Measurements from ENCODE around the gene LITAF. TPM values are rescaled to one million over a fixed set of nuclear protein-coding genes. Genes with fewer than 3 reads are reported as not detected.
A peak's percentile ranks its signal among the peaks of the same experiment; 100 is the strongest.

The LITAF gene
- total RNA-seq, 1 experiment from 2014 or later, result 2.6 TPM

DNA sequence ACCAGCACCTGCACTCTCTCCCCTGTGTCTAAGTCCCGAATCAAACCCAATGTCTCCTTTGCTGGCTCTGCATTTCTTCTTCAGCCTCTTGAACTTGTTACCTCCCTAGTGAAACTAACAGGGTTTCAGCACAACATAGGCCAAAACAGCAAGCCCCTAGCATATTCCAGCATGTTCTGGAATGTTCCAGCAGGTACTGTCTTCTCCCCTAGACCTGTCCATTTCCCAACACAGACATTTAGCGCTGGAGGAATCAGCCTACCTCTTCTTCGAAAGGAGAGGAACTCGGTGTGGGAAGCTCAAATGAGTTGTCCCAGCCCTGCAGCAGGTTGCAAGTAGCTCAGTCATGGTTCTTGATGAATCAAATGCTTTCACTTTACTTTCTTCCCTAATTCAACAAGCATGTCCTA lies 47.1 kb downstream of the LITAF start:
- Histone ChIP-seq H3K27ac (ENCODE audit: low read length) (no peak overlapping the region), H3K9me3 (ENCODE audit: low read length) (no peaks in the 10 kb centered on the region), H3K4me1 (ENCODE audit: low read length) (no peaks in the 10 kb centered on the region; the same call in 1 of the 2 replicates), H3K27me3 (ENCODE audit: low read length) (no peaks in the 10 kb centered on the region), H3K79me2 (ENCODE audit: low read length) (no peaks in the 10 kb centered on the region), H4K20me1 (ENCODE audit: insufficient read depth, low read depth, low read length) (no peaks in the 10 kb centered on the region), H3K4me3 (ENCODE audit: low read length) (no peak overlapping the region), H3K36me3 (ENCODE audit: insufficient read depth, low read length) (no peaks in the 10 kb centered on the region), H2AFZ (ENCODE audit: low read length) (no peak overlapping the region), H3K9me2 (replicated peaks; ENCODE audit: insufficient read depth, low read length) (no peaks in the 10 kb centered on the region), H3K9ac (ENCODE audit: low read length) (no peak overlapping the region), H3K4me2 (ENCODE audit: low read depth, low read length, poor library complexity, severe bottlenecking) (no peak overlapping the region)
- DNase-seq, result peak; percentile 30

DNA sequence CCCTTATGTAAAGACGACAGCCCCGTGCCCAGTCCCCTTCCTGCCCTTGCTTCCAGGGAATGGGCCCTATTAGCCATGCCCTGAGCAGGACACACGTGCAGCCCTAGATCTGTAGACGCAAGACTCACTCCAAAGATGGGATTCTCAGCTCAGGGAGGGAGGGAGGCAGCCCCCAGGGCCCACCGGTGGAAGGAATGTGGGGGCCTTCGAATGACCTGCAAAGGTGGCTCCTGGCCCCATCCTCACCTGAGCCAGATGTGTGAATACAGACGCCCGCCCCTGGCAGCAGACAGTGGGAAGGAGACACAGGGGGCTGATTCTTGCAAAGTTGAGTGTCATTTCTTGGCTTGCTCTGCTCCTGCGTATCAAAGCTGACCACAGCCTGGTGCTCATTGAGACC lies 47.8 kb downstream of the LITAF start:
- no peaks in the 10 kb centered on the region for H4K20me1 ChIP-seq (ENCODE audit: insufficient read depth, low read depth, low read length)
- no peak overlapping the region for H2AFZ ChIP-seq (ENCODE audit: low read length)
- H3K9me3 ChIP-seq (ENCODE audit: low read length), result no peaks in the 10 kb centered on the region
- no peak overlapping the region for H3K9ac ChIP-seq (ENCODE audit: low read length)
- no peaks in the 10 kb centered on the region for H3K9me2 ChIP-seq (replicated peaks; ENCODE audit: insufficient read depth, low read length)
- H3K79me2 ChIP-seq (ENCODE audit: low read length), result no peaks in the 10 kb centered on the region
- H3K4me3 ChIP-seq (ENCODE audit: low read length), result no peak overlapping the region
- no peak for DNase-seq
- H3K4me1 ChIP-seq (ENCODE audit: low read length), result no peaks in the 10 kb centered on the region; the same call in 1 of the 2 replicates
- no peak overlapping the region for H3K4me2 ChIP-seq (ENCODE audit: low read depth, low read length, poor library complexity, severe bottlenecking)
- no peak overlapping the region for H3K27ac ChIP-seq (ENCODE audit: low read length)
- H3K27me3 ChIP-seq (ENCODE audit: low read length), result no peaks in the 10 kb centered on the region
- no peaks in the 10 kb centered on the region for H3K36me3 ChIP-seq (ENCODE audit: insufficient read depth, low read length)

GRCh38 chr16:11536104-11536866 lies 50.4 kb downstream of the LITAF start:
- Histone ChIP-seq H3K27ac (ENCODE audit: low read length) (no peak overlapping the region), H3K4me3 (ENCODE audit: low read length) (no peak overlapping the region), H3K9ac (ENCODE audit: low read length) (no peak overlapping the region), H3K27me3 (ENCODE audit: low read length) (no peaks in the 10 kb centered on the region), H4K20me1 (ENCODE audit: insufficient read depth, low read depth, low read length) (no peaks in the 10 kb centered on the region), H3K79me2 (ENCODE audit: low read length) (no peaks in the 10 kb centered on the region), H3K36me3 (ENCODE audit: insufficient read depth, low read length) (no peaks in the 10 kb centered on the region), H2AFZ (ENCODE audit: low read length) (no peak overlapping the region), H3K4me2 (ENCODE audit: low read depth, low read length, poor library complexity, severe bottlenecking) (no peak overlapping the region), H3K9me2 (replicated peaks; ENCODE audit: insufficient read depth, low read length) (no peaks in the 10 kb centered on the region), H3K4me1 (ENCODE audit: low read length) (no peaks in the 10 kb centered on the region), H3K9me3 (ENCODE audit: low read length) (no peaks in the 10 kb centered on the region)
- DNase-seq, result peak; percentile 27

DNA sequence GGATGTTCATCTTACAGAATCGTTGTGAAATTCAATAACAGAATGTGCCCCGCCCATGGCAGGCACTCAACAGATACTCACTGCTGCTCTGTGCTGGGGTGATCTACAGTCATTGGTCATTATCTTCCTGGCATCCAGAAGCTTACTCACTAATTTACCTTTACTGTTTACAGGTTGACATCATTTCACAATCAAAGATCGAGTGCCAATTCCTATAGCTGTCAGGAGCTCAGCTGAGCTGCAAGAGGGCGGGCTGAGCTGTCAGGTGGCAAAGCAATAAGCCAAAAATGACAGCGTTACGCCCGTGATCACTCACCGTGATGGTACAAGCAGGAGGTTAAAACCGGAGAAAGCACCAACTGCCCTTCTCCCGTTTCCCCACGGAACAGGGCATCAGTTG lies 51.2 kb downstream of the LITAF start:
- Histone ChIP-seq H3K4me2 (ENCODE audit: low read depth, low read length, poor library complexity, severe bottlenecking) (no peak overlapping the region), H3K4me1 (ENCODE audit: low read length) (no peaks in the 10 kb centered on the region), H3K9me2 (replicated peaks; ENCODE audit: insufficient read depth, low read length) (no peaks in the 10 kb centered on the region), H3K36me3 (ENCODE audit: insufficient read depth, low read length) (no peaks in the 10 kb centered on the region), H3K9ac (ENCODE audit: low read length) (no peak overlapping the region), H3K27ac (ENCODE audit: low read length) (no peak overlapping the region), H3K27me3 (ENCODE audit: low read length) (no peaks in the 10 kb centered on the region), H3K4me3 (ENCODE audit: low read length) (no peak overlapping the region), H3K79me2 (ENCODE audit: low read length) (no peaks in the 10 kb centered on the region), H3K9me3 (ENCODE audit: low read length) (no peaks in the 10 kb centered on the region), H4K20me1 (ENCODE audit: insufficient read depth, low read depth, low read length) (no peaks in the 10 kb centered on the region), H2AFZ (ENCODE audit: low read length) (no peak overlapping the region)
- peak; percentile 23 for DNase-seq

DNA sequence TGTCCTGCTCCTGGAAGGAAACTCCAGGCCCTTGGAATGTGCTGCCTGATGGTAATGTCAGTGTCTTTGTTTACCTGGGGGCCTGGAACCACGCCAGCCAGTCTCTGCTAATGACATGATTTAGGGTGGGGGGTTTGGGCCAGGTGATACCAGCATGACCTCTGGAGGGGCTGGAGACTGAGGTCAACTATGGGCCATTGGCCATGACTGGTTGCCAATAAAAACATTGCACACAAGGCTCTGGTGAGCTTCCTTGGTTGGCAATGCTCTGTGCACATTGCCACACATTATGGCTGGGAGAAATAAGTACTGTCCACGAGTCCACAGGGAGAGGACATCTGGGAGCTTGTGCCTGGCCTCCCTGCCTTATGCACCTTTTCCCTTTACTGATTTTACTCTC lies 52.5 kb downstream of the LITAF start:
- Histone ChIP-seq H4K20me1 (ENCODE audit: insufficient read depth, low read depth, low read length) (no peaks in the 10 kb centered on the region), H3K9ac (ENCODE audit: low read length) (no peak overlapping the region), H3K9me2 (replicated peaks; ENCODE audit: insufficient read depth, low read length) (no peaks in the 10 kb centered on the region), H3K27me3 (ENCODE audit: low read length) (no peaks in the 10 kb centered on the region), H3K9me3 (ENCODE audit: low read length) (no peaks in the 10 kb centered on the region), H3K27ac (ENCODE audit: low read length) (no peak overlapping the region), H3K79me2 (ENCODE audit: low read length) (no peaks in the 10 kb centered on the region), H3K36me3 (ENCODE audit: insufficient read depth, low read length) (no peaks in the 10 kb centered on the region), H3K4me2 (ENCODE audit: low read depth, low read length, poor library complexity, severe bottlenecking) (no peak overlapping the region), H2AFZ (ENCODE audit: low read length) (no peak overlapping the region), H3K4me1 (ENCODE audit: low read length) (no peaks in the 10 kb centered on the region), H3K4me3 (ENCODE audit: low read length) (no peak overlapping the region)
- DNase-seq, result no peak

GRCh38 chr16:11533588-11533987 lies 53.1 kb downstream of the LITAF start:
- no peaks in the 10 kb centered on the region for H3K79me2 ChIP-seq (ENCODE audit: low read length)
- H3K4me1 ChIP-seq (ENCODE audit: low read length), result no peaks in the 10 kb centered on the region
- no peaks in the 10 kb centered on the region for H3K27me3 ChIP-seq (ENCODE audit: low read length)
- no peak overlapping the region for H3K4me3 ChIP-seq (ENCODE audit: low read length)
- no peaks in the 10 kb centered on the region for H4K20me1 ChIP-seq (ENCODE audit: insufficient read depth, low read depth, low read length)
- H3K36me3 ChIP-seq (ENCODE audit: insufficient read depth, low read length), result no peaks in the 10 kb centered on the region
- no peak overlapping the region for H3K4me2 ChIP-seq (ENCODE audit: low read depth, low read length, poor library complexity, severe bottlenecking)
- H3K27ac ChIP-seq (ENCODE audit: low read length), result no peak overlapping the region
- no peak overlapping the region for H3K9ac ChIP-seq (ENCODE audit: low read length)
- DNase-seq, result peak; percentile 33
- no peaks in the 10 kb centered on the region for H3K9me2 ChIP-seq (replicated peaks; ENCODE audit: insufficient read depth, low read length)
- no peaks in the 10 kb centered on the region for H3K9me3 ChIP-seq (ENCODE audit: low read length)
- no peak overlapping the region for H2AFZ ChIP-seq (ENCODE audit: low read length)

GRCh38 chr16:11530171-11530940 lies 56.4 kb downstream of the LITAF start:
- H3K4me1 ChIP-seq (ENCODE audit: low read length), result no peaks in the 10 kb centered on the region
- H4K20me1 ChIP-seq (ENCODE audit: insufficient read depth, low read depth, low read length), result no peaks in the 10 kb centered on the region
- no peaks in the 10 kb centered on the region for H3K79me2 ChIP-seq (ENCODE audit: low read length)
- no peak overlapping the region for H3K4me3 ChIP-seq (ENCODE audit: low read length)
- H3K9ac ChIP-seq (ENCODE audit: low read length), result no peak overlapping the region
- no peaks in the 10 kb centered on the region for H3K36me3 ChIP-seq (ENCODE audit: insufficient read depth, low read length)
- peak; percentile 19 for DNase-seq
- H2AFZ ChIP-seq (ENCODE audit: low read length), result no peak overlapping the region
- H3K4me2 ChIP-seq (ENCODE audit: low read depth, low read length, poor library complexity, severe bottlenecking), result no peak overlapping the region
- no peaks in the 10 kb centered on the region for H3K9me2 ChIP-seq (replicated peaks; ENCODE audit: insufficient read depth, low read length)
- H3K27ac ChIP-seq (ENCODE audit: low read length), result no peak overlapping the region
- no peaks in the 10 kb centered on the region for H3K27me3 ChIP-seq (ENCODE audit: low read length)
- no peaks in the 10 kb centered on the region for H3K9me3 ChIP-seq (ENCODE audit: low read length)

GRCh38 chr16:11529285-11529684 lies 57.4 kb downstream of the LITAF start:
- Histone ChIP-seq H3K79me2 (ENCODE audit: low read length) (no peaks in the 10 kb centered on the region), H3K9ac (ENCODE audit: low read length) (no peak overlapping the region), H3K36me3 (ENCODE audit: insufficient read depth, low read length) (no peaks in the 10 kb centered on the region), H3K27ac (ENCODE audit: low read length) (no peak overlapping the region), H3K4me3 (ENCODE audit: low read length) (no peak overlapping the region), H3K4me1 (ENCODE audit: low read length) (no peaks in the 10 kb centered on the region), H3K4me2 (ENCODE audit: low read depth, low read length, poor library complexity, severe bottlenecking) (no peak overlapping the region), H3K27me3 (ENCODE audit: low read length) (no peaks in the 10 kb centered on the region), H3K9me2 (replicated peaks; ENCODE audit: insufficient read depth, low read length) (no peaks in the 10 kb centered on the region), H2AFZ (ENCODE audit: low read length) (no peak overlapping the region), H4K20me1 (ENCODE audit: insufficient read depth, low read depth, low read length) (no peaks in the 10 kb centered on the region), H3K9me3 (ENCODE audit: low read length) (no peaks in the 10 kb centered on the region)
- DNase-seq, result peak; percentile 7
